Nephron progenitor cell (in vitro differentiated cells): ENCODE measurements around the gene KIF1C.

Experiments
- DNase-seq: peaks from one replicate; pipeline ENCODE4 v3.0.0; 2021
- H3K27ac Mint-ChIP-seq: 2 replicates; pipeline ENCODE4 v1.8.0; 2021; ENCODE audit warnings: mild to moderate bottlenecking, moderate library complexity, mixed read lengths
- H3K27me3 Mint-ChIP-seq: 2 replicates; pipeline ENCODE4 v1.8.0; 2021; ENCODE audit warnings: mild to moderate bottlenecking, low read depth, mixed read lengths; ENCODE audit not compliant: poor library complexity
- H3K36me3 Mint-ChIP-seq: 2 replicates; pipeline ENCODE4 v1.8.0; 2021; ENCODE audit warnings: low read depth, mixed read lengths
- H3K4me1 Mint-ChIP-seq: 2 replicates; pipeline ENCODE4 v1.8.0; 2021; ENCODE audit warnings: mixed read lengths
- H3K4me3 Mint-ChIP-seq: 2 replicates; pipeline ENCODE4 v1.8.0; 2021; ENCODE audit warnings: mild to moderate bottlenecking, moderate library complexity, mixed read lengths
- H3K9me3 Mint-ChIP-seq: 2 replicates; pipeline ENCODE4 v1.8.0; 2021; ENCODE audit warnings: mild to moderate bottlenecking, moderate library complexity, mixed read lengths
- CTCF ChIP-seq: fragments of 200-600 bp; sonication (generic); IDR thresholded peaks from 2 replicates; pipeline ENCODE4 v1.5.0; 2021; ENCODE audit warnings: antibody characterized with exemption

Gene KIF1C

GRCh38 chr17:5077781-5078105, 80.0 kb downstream of the KIF1C start:
- H3K27ac Mint-ChIP-seq, result no peak overlapping the region
- no peaks in the 10 kb centered on the region for H3K36me3 Mint-ChIP-seq
- peak overlapping the region; percentile 23 for H3K4me3 Mint-ChIP-seq
- H3K4me1 Mint-ChIP-seq, result no peaks in the 10 kb centered on the region
- H3K27me3 Mint-ChIP-seq, result peaks cover 25% of the 10 kb centered on the region
- H3K9me3 Mint-ChIP-seq, result peaks cover 13% of the 10 kb centered on the region
- TF ChIP-seq CTCF, result no peak
- no peak for DNase-seq
